Measurements from ENCODE around the gene BAG1.

Gene BAG1

DNA sequence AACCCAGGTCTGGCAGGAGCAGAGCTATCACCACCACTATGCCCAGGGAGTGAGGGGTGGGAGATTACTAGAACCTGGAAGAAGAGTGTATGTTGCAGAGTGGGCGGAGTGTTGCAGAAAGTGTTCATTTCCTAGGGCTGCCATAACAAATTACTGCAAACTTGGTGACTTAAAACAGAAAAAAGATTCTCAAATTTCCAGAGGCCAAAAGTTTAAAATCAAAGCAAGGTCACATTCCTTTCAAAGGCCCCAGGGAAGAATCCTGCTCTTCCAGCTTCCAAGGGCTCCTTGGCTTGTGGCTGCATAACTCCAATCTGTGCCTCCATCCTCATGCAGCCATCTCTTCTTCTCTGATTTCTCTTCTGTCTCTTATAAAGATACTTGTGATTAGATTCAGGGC lies 55.1 kb downstream of the BAG1 start:
- DNase-seq = no peak

DNA sequence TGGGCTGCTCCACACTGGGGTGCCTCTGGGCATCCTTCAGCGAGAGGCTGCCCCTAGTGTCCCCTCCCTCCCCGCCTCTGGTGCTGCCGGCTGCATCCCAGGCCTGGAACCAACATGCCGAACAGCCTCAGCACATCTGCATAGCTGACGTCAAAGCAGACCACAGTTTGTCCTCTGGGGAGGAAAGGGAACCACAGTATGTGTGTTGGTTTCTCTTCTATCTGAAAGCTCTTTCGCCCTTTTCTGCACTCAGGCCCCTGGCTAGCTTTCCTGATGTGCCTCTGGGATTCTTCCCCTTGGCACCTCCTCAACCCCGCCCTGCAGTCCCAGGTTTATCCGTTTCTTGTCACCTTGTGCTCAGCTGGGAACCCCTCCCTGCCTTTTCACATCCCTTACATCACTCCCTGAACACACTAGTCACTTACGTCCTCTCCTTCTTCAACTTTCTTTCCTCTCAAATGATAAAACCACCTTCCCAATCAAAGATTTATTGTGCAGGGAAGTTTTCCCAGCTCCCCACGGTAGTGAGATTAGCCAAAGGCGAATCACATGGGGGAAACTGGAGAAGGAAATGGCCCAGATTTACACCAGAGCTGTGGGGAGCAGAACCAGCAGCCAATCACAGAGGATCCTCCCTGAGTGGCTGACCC lies 61.8 kb downstream of the BAG1 start:
- DNase-seq = no peak
